ENCODE data around the gene RBM38.

Gene RBM38

GRCh38 chr20:57391439-57392301 lies 474 bp downstream of the RBM38 start:
- no peak for DNase-seq
- Mint-ChIP-seq H3K9me3 (no peaks in the 10 kb centered on the region), H3K27me3 (no peaks in the 10 kb centered on the region), H3K4me1 (peaks cover 41 to 65% of the 10 kb centered on the region in 2 donors), H3K4me3 (peak overlapping the region; percentile 88 to 93), H3K27ac (peak overlapping the region; percentile 94), H3K36me3 (peaks cover 35 to 45% of the 10 kb centered on the region in 2 donors)
- peak; percentile 10 to 19 for ATAC-seq (replicated peaks)

DNA sequence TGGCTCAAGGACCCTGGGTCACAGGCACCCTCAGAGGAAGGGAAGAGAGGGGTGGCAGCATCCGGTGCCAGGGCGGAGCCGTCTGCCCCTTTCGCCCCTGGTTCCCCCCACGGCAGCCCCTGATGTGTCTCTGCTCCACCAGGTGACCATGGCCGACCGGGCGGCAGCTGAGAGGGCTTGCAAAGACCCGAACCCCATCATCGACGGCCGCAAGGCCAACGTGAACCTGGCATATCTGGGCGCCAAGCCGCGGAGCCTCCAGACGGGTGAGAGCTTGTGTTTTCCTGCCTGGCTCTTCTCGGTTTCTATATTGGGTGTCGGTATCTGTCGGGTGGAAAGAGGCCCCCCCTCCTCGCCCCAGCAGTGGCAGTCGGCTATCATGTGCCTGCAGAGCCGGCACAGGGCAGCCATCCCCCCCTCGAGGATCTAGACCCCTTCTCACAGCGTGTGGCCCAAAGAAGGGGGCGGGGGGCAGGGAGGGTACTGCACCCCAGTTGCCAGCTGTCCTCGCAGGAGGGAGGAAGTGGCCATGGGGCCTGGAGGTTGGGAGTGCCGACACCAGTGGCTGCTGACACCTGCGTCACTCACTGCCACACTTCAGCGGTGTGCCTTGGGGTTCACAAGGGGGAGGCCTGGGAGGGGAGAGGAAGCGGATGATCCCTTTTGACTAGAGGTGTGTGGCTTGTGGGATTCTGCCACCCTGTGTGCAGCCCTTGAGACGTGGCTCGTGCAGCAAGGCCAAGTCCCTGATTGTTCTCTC lies 1.5 kb downstream of the RBM38 start:
- peak; percentile 19 to 25 for ATAC-seq (replicated peaks)
- peak; percentile 51 for DNase-seq
- peak overlapping the region; percentile 88 to 93 for H3K4me3 Mint-ChIP-seq
- H3K4me1 Mint-ChIP-seq, result peaks cover 49 to 76% of the 10 kb centered on the region in 2 donors
- peaks cover 43 to 54% of the 10 kb centered on the region in 2 donors for H3K36me3 Mint-ChIP-seq
- H3K27me3 Mint-ChIP-seq, result no peaks in the 10 kb centered on the region
- H3K9me3 Mint-ChIP-seq, result no peaks in the 10 kb centered on the region
- peak overlapping the region; percentile 94 for H3K27ac Mint-ChIP-seq

DNA sequence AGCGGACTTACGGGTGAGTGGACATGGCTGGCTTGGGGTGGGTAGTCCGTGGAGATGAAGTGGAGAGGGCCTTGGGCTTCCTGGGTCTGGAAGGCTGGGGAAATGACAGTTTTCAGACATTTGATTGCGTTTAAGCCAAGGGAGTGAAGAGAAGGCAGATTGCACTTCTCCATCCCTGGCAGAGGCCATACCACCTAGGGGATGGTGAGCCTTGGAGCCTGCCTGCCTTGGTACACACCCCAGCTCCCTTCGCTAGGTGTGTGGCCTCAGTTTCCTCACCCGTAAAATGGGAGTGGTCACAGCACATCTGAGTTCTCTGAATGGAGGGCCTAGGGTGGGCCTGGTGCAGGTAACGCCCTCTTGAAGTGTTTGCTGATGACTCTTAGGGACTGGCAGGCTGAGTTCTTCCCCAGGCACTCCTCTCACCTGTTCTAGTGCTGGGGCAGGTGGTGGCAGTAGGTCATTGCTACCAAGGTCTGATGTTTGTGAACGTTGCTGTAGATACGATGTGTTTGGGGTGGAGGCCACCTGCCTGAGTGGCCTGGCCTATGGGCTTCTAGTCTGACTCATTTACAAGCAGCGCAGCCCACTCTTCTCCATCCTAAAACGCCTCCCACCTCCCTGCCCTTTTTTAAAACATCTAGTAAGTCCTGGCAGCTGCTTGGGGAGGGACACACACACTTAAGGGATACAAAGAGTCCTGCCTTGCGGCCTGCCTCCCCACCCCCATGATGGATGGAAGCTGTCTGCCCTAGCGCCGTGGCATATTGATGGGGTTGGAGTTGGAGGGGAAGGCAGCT lies 2.3 kb downstream of the RBM38 start:
- no peak for ATAC-seq (replicated peaks)
- no peak for DNase-seq
- Mint-ChIP-seq H3K9me3 (no peaks in the 10 kb centered on the region), H3K4me1 (peaks cover 54 to 84% of the 10 kb centered on the region in 2 donors), H3K36me3 (peaks cover 45 to 57% of the 10 kb centered on the region in 2 donors), H3K27ac (peak overlapping the region; percentile 94), H3K27me3 (no peaks in the 10 kb centered on the region), H3K4me3 (peak overlapping the region; percentile 88 to 93)

DNA sequence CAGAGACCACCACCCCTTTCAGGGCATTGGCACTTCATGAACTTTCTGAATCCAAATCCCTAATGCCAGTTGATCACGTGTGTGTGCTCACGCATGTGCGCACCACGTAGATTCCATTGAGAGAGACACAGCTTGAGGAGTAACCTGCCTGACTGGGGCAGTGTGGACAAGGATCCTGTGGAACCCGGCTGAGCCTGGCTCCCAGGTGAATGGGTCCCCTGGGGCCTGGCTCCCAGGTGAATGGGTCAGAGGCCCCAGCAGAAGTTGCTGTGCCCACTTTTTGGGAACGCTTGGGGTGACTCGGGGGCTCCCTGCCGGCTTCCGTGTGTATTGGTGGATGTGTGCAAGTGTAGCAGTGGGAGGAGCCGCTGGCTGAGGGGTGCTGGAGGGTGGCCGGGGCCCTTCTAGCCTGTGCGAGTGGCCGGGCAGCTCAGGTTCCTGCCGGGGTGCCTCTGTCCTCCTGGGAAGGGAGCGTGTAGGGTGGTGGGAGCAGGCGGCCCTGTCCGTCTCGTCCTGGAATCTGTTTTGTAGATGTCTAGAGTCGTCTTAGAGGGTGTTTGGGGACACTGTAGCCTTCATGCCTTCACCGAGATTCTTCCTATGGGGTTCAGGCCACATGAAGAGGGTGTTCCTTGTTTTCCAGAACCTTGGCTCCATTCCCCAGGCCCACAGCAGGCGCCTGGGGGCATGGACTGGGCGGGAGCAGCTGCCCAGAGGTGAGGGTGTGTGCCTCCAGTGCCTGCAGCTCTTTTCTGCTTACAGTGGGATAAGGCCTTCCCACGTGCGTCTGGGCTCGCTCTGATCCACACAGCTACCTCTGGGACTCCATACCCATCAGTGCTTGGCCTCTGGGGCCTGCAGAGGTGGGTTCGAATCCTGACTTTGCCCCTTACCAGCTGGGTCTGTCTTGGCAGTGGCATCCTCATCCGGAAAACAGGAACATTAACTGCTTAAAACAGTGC lies 3.2 kb downstream of the RBM38 start:
- H3K27ac Mint-ChIP-seq, result peak overlapping the region; percentile 94
- H3K4me3 Mint-ChIP-seq, result peak overlapping the region; percentile 29 to 93
- peaks cover 62 to 86% of the 10 kb centered on the region in 2 donors for H3K4me1 Mint-ChIP-seq
- ATAC-seq (replicated peaks) (no peak), DNase-seq (no peak)
- no peaks in the 10 kb centered on the region for H3K9me3 Mint-ChIP-seq
- H3K36me3 Mint-ChIP-seq, result peaks cover 52 to 64% of the 10 kb centered on the region in 2 donors
- H3K27me3 Mint-ChIP-seq, result no peaks in the 10 kb centered on the region

DNA sequence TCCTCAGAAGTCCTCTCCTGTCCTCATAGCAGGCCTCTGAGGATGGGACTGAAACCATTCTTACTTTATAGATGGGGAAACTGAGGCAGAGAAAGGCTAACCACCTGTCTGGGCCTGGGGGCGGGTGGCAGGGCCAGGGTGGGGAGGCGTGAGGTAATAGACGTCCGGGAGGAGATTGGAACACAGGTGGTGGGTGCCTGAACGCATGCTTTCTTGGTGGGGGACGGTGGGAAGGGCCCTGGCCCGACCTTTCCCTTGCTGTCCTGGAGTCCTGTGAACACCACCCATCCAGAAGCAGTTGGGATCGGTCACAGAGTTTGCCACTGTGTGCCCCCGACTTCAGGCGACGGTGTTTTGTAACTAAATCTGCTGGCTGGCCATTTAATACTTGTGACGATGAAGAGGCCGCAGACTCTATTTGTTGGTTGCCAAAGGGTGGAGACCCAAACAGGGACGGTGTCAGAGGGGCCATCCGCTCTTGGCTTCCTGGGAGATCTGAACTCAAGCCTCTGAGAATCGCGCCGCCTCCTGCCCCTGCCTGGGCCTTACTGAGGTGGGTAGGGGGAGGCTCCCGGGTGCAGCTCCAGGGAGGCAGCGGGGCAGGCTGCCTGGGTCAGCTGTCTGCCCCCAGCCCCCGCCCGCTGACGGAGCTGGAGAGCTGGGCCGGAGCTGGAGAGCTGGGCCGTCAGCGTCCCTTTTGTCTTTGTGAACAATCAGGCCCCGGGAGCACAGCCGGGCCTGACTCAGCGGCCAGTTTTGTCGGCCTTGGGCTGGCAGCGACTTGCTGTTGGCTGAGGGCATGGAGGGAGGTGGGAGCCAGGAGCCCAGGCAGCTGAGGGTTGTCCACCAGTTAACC lies 4.1 kb downstream of the RBM38 start:
- H3K4me3 Mint-ChIP-seq, result no peak overlapping the region
- H3K27me3 Mint-ChIP-seq, result no peaks in the 10 kb centered on the region
- no peak for DNase-seq
- peaks cover 66 to 89% of the 10 kb centered on the region in 2 donors for H3K4me1 Mint-ChIP-seq
- no peak for ATAC-seq (replicated peaks)
- H3K36me3 Mint-ChIP-seq, result peaks cover 56 to 65% of the 10 kb centered on the region in 2 donors
- H3K27ac Mint-ChIP-seq, result no peak overlapping the region
- no peaks in the 10 kb centered on the region for H3K9me3 Mint-ChIP-seq

- Mint-ChIP-seq H3K9me3 (no peaks in the 10 kb centered on the region), H3K4me1 (peaks cover 72 to 91% of the 10 kb centered on the region in 2 donors), H3K4me3 (peak overlapping the region in 1 of 2 donors; percentile 21), H3K36me3 (peaks cover 63 to 76% of the 10 kb centered on the region in 2 donors), H3K27me3 (no peaks in the 10 kb centered on the region), H3K27ac (peak overlapping the region; percentile 94)
- DNase-seq, result no peak
- no peak for ATAC-seq (replicated peaks)
Measured at GRCh38 chr20:57396212-57396983, 5.2 kb downstream of the RBM38 start.

DNA sequence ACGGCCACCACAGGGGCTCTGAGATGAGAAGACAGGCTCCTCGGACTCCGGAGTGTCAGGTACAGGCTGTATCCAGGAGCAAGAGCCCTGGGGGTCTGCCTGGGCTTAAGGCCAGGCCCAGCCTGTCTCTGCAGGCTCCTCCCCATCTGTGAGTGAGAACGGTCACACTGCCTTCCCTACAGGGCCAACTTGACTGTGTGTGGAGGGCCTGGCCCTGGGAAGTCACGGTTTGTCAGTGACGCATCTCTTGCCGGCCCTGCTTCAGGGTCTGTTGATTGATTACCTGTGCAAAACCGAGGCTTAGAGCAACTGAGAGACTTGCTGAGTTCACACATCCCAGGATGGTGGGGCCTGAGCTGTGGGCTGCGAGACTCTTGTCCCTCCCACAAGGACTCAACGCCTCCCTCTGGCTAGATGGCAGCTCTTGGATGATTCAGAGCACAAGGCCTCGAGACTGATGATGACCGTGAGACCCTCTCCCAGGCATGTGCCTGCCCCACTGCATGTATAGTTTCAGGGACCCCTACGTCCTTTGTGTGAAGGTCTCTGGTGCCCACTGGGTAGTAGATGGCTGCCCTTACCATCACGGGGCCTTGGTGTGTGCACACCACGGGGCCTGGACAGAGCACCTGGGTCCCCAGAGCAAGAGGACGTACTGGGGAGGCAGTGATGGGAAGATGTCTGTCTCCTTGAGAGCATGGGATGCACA lies 5.9 kb downstream of the RBM38 start:
- H3K27me3 Mint-ChIP-seq, result no peaks in the 10 kb centered on the region
- H3K9me3 Mint-ChIP-seq, result no peaks in the 10 kb centered on the region
- peaks cover 67 to 79% of the 10 kb centered on the region in 2 donors for H3K36me3 Mint-ChIP-seq
- DNase-seq, result no peak
- peak overlapping the region; percentile 82 to 83 for H3K4me3 Mint-ChIP-seq
- H3K27ac Mint-ChIP-seq, result peak overlapping the region; percentile 94
- ATAC-seq (replicated peaks), result no peak
- H3K4me1 Mint-ChIP-seq, result peaks cover 77 to 99% of the 10 kb centered on the region in 2 donors

DNA sequence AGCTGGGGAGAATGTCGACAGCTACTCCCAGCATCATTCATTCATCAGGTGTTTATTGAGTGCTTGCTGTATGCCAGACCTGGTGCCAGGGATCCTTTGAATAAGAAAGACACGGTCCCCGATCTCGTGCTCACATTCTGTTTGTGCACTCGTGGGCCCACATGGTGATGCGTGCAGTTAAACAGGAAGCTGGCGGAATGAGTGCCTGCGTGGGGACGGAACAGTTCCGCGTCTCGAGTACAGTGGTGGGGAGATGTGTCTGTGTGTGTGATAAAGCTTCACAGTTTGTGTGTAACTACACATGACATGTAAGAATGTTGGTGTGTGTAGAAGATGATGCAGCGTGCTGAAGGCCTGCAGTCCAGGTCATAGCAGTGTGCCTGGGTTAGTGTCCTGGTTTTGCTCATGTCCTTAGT lies 6.5 kb downstream of the RBM38 start:
- Mint-ChIP-seq H3K27ac (peak overlapping the region; percentile 94), H3K4me3 (peak overlapping the region; percentile 82 to 83), H3K9me3 (no peaks in the 10 kb centered on the region), H3K27me3 (no peaks in the 10 kb centered on the region), H3K36me3 (peaks cover 65 to 81% of the 10 kb centered on the region in 2 donors), H3K4me1 (peaks cover 78 to 100% of the 10 kb centered on the region in 2 donors)
- ATAC-seq (replicated peaks), result peak; percentile 16 to 17
- peak; percentile 44 for DNase-seq

GRCh38 chr20:57398231-57398821 lies 7.1 kb downstream of the RBM38 start:
- peaks cover 60 to 78% of the 10 kb centered on the region in 2 donors for H3K36me3 Mint-ChIP-seq
- DNase-seq (peak; percentile 86), ATAC-seq (replicated peaks) (peak; percentile 71 to 76)
- H3K9me3 Mint-ChIP-seq, result no peaks in the 10 kb centered on the region
- peak overlapping the region; percentile 82 to 83 for H3K4me3 Mint-ChIP-seq
- peaks cover 76 to 99% of the 10 kb centered on the region in 2 donors for H3K4me1 Mint-ChIP-seq
- H3K27ac Mint-ChIP-seq, result peak overlapping the region; percentile 94
- no peaks in the 10 kb centered on the region for H3K27me3 Mint-ChIP-seq

GRCh38 chr20:57398901-57399535 lies 7.8 kb downstream of the RBM38 start:
- Mint-ChIP-seq H3K36me3 (peaks cover 54 to 71% of the 10 kb centered on the region in 2 donors), H3K4me3 (peak overlapping the region; percentile 82 to 83), H3K27me3 (no peaks in the 10 kb centered on the region), H3K9me3 (no peaks in the 10 kb centered on the region), H3K4me1 (peaks cover 69 to 98% of the 10 kb centered on the region in 2 donors), H3K27ac (peak overlapping the region; percentile 94)
- ATAC-seq (replicated peaks), result no peak
- no peak for DNase-seq
